ENCODE data around the gene PTBP1.
"Not testable (repeated sequence)": the region's sequence is repeated elsewhere in the genome, so short reads cannot be mapped to it uniquely, and the experiment has no call there.

Gene PTBP1

DNA sequence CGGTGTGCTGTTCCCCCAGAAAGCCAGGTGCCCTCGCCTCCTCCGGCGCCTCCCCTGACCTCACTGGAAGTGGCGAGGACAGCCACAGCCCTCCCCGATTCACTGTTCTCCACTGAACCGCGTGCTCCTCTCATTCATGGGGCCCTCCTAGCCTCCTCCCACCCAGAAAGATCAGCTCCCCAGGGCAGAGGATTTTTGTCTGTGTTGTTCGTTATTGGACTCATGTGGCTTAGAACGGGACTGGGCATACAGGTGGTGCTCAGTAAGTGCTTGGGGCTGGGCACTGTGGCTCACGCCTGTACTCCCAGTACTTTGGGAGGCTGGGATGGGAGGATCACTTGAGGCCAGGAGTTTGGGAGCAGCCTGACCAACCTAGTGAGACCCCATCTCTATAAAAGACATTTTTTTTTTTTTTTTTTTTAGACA, 47.3 kb downstream of the PTBP1 start:
- no peak for TF ChIP-seq ZFX (IDR thresholded peaks at IDR 0.05)
- TF ChIP-seq, protein P1, sequence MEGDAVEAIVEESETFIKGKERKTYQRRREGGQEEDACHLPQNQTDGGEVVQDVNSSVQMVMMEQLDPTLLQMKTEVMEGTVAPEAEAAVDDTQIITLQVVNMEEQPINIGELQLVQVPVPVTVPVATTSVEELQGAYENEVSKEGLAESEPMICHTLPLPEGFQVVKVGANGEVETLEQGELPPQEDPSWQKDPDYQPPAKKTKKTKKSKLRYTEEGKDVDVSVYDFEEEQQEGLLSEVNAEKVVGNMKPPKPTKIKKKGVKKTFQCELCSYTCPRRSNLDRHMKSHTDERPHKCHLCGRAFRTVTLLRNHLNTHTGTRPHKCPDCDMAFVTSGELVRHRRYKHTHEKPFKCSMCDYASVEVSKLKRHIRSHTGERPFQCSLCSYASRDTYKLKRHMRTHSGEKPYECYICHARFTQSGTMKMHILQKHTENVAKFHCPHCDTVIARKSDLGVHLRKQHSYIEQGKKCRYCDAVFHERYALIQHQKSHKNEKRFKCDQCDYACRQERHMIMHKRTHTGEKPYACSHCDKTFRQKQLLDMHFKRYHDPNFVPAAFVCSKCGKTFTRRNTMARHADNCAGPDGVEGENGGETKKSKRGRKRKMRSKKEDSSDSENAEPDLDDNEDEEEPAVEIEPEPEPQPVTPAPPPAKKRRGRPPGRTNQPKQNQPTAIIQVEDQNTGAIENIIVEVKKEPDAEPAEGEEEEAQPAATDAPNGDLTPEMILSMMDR (conservative IDR thresholded peaks at IDR 0.05): no peak
- no peak overlapping the region for H3K27ac ChIP-seq

DNA sequence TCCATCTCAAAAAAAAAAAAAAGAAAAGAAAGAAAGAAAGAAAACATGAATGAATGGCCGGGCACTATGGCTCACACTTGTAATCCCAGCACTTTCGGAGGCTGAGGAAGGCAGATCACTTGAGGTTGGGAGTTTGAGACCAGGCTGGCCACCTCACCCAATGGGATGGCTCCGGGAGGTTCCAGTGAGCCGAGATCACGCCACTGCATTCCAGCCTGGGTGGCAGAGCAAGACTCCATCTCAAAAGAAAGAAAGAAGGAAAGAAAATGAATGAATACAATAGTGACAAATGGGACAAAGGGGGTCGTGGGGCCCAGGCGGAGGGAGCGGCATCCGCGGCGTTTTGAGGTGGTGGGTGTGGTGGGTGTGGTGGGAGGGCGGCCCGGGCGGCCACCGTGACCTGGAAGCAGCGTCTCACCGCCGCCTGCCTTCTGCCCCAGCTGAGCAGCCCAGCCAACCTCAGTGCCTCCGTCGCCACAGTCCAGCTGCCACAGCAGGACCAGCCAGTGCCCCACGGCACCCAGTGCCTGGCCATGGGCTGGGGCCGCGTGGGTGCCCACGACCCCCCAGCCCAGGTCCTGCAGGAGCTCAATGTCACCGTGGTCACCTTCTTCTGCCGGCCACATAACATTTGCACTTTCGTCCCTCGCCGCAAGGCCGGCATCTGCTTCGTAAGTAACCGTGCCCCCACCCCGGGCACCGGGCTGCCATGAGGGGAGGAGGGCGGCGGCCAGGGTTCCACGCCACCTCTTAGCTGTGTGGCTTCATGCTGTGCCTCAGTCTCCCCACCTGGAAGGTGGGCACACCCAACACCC, 48.7 kb downstream of the PTBP1 start:
- TF ChIP-seq, protein P1 (conservative IDR thresholded peaks at IDR 0.05): no peak
- TF ChIP-seq ZFX (IDR thresholded peaks at IDR 0.05): no peak
- H3K27ac ChIP-seq: no peak overlapping the region

DNA sequence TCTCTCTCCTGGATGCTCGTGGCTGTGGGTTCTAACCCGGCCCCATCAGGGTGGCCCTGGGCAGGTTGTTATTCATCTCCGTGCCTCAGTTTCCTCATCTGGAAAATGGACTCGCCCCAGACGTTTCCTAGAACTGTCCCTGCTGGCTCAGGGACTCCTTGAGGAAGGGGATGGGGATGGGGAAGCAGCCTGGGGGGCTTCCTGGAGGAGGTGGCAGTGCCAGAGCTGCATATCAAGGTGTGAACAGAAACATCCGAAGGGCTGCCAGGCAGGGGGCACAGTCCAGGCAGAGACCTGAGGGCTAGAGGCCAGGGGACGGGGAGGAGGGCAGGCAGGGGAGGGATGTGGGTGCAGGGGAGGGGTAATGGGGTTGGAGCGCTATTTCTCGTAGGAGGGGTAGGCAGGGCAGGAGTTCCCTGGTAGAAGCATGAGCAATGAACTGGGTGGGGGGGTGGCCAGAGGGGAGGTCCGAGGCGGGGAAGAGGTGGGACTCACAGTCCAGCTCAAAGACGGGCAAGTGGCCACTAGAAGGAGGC, 51.2 kb downstream of the PTBP1 start:
- TF ChIP-seq ZFX (IDR thresholded peaks at IDR 0.05): no peak
- TF ChIP-seq, protein P1 (conservative IDR thresholded peaks at IDR 0.05): no peak
- H3K27ac ChIP-seq: no peak overlapping the region

DNA sequence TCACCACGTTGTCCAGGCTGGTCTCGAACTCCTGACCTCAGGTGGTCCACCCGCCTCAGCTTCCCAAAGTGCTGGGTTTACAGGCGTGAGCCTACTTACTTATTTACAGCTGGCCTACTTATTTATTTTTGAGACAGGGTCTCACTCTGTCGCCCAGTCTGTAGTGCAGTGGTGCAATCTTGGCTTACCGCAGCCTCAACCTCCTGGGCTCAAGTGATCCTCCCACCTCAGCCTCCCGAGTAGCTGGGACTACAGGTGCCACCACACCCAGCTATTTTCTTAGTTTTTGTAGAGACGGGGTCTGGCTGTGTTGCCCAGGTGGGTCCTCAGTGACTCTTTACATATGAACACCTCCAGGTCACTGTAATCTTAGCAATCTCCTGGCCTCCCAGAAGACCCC, 51.9 kb downstream of the PTBP1 start:
- H3K27ac ChIP-seq: not testable (repeated sequence)

DNA sequence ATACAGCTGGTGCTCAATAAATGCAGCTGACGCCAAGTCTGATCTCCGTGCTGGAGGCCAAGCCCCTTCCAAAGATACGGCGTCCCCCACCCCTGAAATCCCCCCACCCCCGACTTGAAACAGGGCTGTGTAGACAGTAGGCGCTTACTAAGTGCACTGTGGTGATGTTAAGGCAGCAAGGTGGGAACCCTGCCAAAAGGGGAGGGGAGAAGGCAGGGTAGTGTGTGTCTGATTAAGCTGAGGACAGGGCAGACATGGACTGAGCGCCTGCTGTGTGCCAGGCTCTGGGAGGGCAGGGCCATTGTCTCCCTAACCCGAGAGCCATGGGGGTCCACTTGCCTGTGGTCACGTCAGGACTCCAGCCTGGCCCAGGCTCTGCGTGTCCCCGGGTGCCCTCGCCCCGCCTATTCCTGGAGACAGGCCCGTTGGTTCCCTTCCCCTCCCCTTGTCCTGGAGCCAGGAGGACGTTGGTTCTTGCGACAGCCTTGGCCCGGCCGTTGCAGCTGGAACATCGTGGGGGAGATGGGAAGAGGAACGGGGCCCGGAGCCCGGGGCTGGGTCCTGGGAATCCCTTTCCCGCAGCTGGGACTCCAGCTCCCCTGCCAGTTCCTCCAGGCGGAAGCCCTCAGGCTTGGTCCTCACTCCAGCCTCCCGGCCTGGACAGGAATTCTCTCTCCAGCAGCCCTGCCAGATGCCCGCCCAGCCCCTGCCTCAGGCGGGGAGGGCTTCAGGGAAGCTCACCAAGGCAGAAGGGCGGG, 53.1 kb downstream of the PTBP1 start:
- H3K27ac ChIP-seq: peak overlapping the region; percentile 13; the same call in 1 of the 2 replicates
- TF ChIP-seq, protein P1 (conservative IDR thresholded peaks at IDR 0.05): no peak
- TF ChIP-seq ZFX (IDR thresholded peaks at IDR 0.05): no peak

DNA sequence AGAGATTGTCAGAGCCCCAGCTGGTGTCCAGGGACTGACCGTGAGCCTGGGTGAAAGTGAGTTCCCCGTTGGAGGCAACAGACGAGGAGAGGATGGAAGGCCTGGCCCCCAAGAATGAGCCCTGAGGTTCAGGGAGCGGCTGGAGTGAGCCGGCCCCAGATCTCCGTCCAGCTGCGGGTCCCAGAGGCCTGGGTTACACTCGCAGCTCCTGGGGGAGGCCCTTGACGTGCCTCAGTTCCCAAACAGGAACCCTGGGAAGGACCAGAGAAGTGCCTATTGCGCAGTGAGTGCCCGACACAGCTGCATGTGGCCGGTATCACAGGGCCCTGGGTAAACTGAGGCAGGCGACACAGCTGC, 53.7 kb downstream of the PTBP1 start:
- peak overlapping the region; percentile 13; the same call in 1 of the 2 replicates for H3K27ac ChIP-seq
- TF ChIP-seq, protein P1 (conservative IDR thresholded peaks at IDR 0.05): no peak
- no peak for TF ChIP-seq ZFX (IDR thresholded peaks at IDR 0.05)

DNA sequence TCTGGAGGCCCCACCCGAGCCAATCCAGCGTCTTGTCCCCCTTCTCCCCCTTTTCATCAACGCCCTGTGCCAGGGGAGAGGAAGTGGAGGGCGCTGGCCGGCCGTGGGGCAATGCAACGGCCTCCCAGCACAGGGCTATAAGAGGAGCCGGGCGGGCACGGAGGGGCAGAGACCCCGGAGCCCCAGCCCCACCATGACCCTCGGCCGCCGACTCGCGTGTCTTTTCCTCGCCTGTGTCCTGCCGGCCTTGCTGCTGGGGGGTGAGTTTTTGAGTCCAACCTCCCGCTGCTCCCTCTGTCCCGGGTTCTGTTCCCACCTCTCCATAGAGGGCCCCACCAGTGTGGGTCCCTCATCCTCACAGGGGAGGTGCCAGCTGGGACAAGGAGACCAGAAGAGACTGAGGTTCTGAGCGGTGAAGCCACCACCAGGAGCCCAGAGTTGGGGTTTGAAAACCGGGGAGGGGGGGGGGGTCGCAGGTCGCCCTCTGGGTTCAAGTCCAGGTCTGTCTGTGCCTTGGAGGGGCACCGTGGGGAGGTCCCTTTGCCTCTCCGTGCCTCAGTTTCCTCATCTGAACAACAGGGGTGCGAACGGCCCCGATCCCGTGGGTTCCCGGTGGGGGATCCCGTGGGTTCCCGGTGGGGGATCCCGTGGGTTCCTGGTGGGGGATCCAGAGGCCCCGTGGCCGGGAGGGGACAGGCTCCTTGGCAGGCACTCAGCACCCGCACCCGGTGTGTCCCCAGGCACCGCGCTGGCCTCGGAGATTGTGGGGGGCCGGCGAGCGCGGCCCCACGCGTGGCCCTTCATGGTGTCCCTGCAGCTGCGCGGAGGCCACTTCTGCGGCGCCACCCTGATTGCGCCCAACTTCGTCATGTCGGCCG, 55.1 kb downstream of the PTBP1 start, which contains the start of gene ELANE:
Gene ELANE (plus strand): TSS at position 168 of the 878 bp plus-strand sequence. CDS start 26 bp downstream, at position 194.
- TF ChIP-seq, protein P1 (conservative IDR thresholded peaks at IDR 0.05): no peak
- no peak for TF ChIP-seq ZFX (IDR thresholded peaks at IDR 0.05)
- H3K27ac ChIP-seq: no peak within 1 kb of the TSS

All from C4-2B (cell line).